GM19025 (cell line): ENCODE results near the gene MID1.

Experiments
- ATAC-seq: cut with Tn5 transposase; IDR thresholded peaks from one replicate; pipeline ENCODE4 v1.9.1; 2021; ENCODE audit warnings: mild to moderate bottlenecking, low read depth, moderate library complexity; ENCODE audit not compliant: unreplicated experiment

MID1 gene

GRCh38 chrX:10453945-10454344 is 166.4 kb downstream of the MID1 start:
- ATAC-seq = no peak

- ATAC-seq = no peak
Observed at GRCh38 chrX:10450959-10451355, 169.4 kb downstream of the MID1 start.

- no peak for ATAC-seq
Observed at GRCh38 chrX:10450229-10450958, 170.0 kb downstream of the MID1 start.

DNA sequence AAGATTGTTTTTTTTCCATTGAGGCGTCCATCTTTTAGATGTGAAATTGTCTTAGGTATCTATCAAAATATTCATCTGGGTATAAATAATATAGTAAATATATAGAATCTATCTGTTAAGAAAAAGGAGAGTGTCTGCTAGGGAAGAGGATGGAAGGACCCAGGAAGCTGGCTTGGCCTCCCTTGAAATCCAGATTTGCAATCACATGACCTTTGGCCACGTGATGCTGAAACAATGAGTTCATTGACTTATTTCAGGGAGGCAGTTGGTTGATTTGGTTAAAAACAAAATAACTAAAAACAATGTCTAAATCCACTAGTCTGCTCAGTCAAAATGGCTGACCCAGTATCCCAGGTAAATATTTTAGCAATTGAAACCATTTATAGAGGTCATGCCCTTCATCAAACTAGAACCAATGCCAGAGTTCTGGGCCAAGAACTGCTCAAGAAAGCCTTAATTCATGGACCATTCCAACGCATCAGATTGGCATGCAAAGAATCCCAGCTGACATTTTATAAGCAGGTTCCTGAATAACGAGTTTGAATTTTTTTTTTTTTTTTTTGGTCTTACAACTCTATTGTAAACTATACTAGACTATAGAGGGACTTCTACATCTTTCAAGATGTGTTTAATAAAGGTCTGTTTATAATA is 172.7 kb downstream of the MID1 start:
- ATAC-seq = no peak

DNA sequence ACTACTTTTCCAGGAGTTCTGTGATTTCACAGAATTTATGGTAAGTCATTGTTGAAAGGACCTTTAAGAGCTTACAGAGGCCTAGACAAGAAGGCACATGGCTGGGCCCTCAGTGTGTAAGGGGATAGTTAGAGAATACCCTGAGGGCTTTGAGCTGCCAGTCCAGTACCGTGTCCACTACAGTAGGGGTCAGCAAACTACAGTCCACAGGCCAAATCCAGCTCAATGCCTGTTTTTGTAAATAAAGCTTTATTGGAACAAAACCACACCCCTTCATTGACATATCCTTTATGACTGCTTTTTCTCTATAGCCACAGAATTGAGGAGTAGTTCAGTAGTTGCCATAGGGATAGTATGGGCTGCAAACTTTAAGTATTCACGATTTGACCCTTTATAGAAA is 176.2 kb downstream of the MID1 start:
- ATAC-seq = no peak

- no peak for ATAC-seq
Observed at GRCh38 chrX:10441464-10441863, 178.9 kb downstream of the MID1 start.

- no peak for ATAC-seq
Observed at GRCh38 chrX:10433296-10433965, 187.0 kb downstream of the MID1 start.

GRCh38 chrX:10429908-10430307 is 190.5 kb downstream of the MID1 start:
- no peak for ATAC-seq

- no peak for ATAC-seq
Observed at GRCh38 chrX:10427249-10427648, 193.1 kb downstream of the MID1 start.

- ATAC-seq = no peak
Observed at GRCh38 chrX:10423716-10424115, 196.7 kb downstream of the MID1 start.

DNA sequence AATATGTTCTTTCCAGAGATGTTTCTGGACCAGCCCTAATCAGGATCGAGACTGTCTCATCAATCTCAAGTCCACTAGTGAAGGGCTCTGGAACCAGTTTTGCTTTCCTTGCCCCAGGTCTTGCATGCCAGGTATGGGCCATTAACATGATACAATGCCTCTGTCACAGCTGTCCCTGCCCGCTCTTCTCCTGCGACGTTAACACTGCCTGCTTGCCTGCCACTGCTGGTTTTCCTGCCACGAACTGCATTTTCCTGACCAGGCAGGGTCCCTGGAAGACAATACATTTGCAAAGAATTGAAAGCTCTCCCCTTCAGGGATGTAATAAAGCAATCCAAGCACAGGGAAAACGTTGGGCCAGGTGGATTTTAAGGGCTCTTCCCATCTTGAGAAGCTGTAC is 200.3 kb downstream of the MID1 start:
- ATAC-seq = no peak

DNA sequence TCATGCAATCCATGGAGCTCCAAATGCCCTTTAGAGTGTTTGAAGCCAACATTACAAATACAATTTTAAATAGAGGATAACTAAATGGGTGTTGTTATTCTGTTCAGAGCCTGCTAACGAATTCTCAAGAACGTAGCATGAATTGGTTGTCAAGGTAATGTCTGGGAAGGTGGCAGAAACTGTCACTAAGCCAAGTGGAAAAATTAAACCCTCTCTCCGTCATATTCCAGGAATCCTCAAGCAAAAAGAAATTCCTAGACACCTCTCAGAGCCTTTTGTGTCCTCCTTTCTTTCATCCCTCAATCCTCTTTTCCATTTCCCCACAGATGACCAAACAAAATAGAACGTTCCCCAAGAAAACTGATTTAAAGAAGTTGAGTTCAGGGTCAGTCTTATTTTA is 204.0 kb downstream of the MID1 start:
- ATAC-seq = no peak

GRCh38 chrX:10415306-10416001 is 204.9 kb downstream of the MID1 start:
- no peak for ATAC-seq

DNA sequence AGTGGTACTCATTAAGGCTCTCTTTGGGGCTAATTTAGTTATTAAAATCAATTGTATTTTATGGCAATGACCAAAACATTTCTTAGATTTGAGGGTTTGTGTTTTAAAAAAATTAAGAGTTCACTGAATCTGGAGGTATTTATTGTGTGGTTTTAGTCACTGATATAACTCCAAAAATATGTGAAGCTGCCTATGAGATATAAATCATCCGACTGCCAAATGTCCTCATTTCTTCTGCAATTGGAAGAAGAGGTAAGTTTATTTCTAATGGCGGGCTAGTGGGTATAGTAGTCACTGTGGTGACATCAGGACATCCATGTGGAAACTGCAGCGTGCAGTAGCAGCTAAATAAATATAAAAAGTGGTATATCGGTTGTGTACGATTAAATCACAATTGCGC is 205.5 kb downstream of the MID1 start:
- no peak for ATAC-seq

- no peak for ATAC-seq
Observed at GRCh38 chrX:10414156-10414824, 206.1 kb downstream of the MID1 start.

DNA sequence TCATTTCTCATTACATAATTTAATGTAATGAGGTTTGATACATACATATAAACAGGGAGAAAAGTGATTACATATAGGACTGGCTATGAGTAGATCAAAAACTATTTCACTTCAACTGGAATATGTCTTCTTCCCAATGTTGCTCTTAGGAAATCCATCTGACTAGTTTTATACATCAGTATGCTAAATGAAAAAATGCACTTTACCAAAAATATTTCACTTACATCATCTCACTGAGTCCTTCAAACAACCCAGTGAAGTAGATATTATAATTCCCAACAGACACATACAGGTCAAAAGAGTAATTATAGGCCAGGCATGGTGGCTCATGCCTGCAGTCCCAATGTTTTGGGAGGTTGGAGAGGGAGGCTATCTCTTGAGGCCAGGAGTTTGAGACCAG is 215.9 kb downstream of the MID1 start:
- no peak for ATAC-seq

- ATAC-seq = no peak
Observed at GRCh38 chrX:10401239-10401638, 219.1 kb downstream of the MID1 start.

GRCh38 chrX:10399043-10399741 is 221.2 kb downstream of the MID1 start:
- ATAC-seq = no peak

GRCh38 chrX:10398215-10398614 is 222.2 kb downstream of the MID1 start:
- no peak for ATAC-seq

GRCh38 chrX:10397349-10397748 is 223.0 kb downstream of the MID1 start:
- no peak for ATAC-seq
